Ishikawa (cell line): ENCODE measurements around the gene ABCC5.

Experiments used
- CEBPB ChIP-seq: IDR thresholded peaks from 2 replicates; pipeline ENCODE4 v1.6.1; 2012
- CREB1 ChIP-seq: IDR thresholded peaks from 2 replicates; pipeline ENCODE4 v1.6.1; 2012; ENCODE audit warnings: low read depth
- EGR1 ChIP-seq: IDR thresholded peaks from 2 replicates; pipeline ENCODE4 v1.6.1; 2012
- EP300 ChIP-seq: IDR thresholded peaks from 2 replicates; pipeline ENCODE4 v1.6.1; 2012; ENCODE audit warnings: borderline replicate concordance
- FOXM1 ChIP-seq: IDR thresholded peaks from 2 replicates; pipeline ENCODE4 v1.6.1; 2012; ENCODE audit warnings: low read depth, borderline replicate concordance
- NFIC ChIP-seq: IDR thresholded peaks from 2 replicates; pipeline ENCODE4 v1.6.1; 2012
- RAD21 ChIP-seq: IDR thresholded peaks from 2 replicates; pipeline ENCODE4 v1.6.1; 2012; ENCODE audit warnings: low read depth
- TAF1 ChIP-seq: IDR thresholded peaks from 2 replicates; pipeline ENCODE4 v1.6.1; 2012; ENCODE audit warnings: low read depth, mild to moderate bottlenecking
- TCF12 ChIP-seq: IDR thresholded peaks from 2 replicates; pipeline ENCODE4 v1.6.1; 2012; ENCODE audit warnings: low read depth
- TEAD4 ChIP-seq: IDR thresholded peaks from 2 replicates; pipeline ENCODE4 v1.6.1; 2012
- YY1 ChIP-seq: IDR thresholded peaks from 2 replicates; pipeline ENCODE4 v1.6.1; 2012; ENCODE audit warnings: low read depth
- ZBTB7A ChIP-seq: IDR thresholded peaks from 2 replicates; pipeline ENCODE4 v1.6.1; 2012; ENCODE audit warnings: low read depth
- TF ChIP-seq, protein P1 (sequence below): IDR thresholded peaks from 2 replicates; pipeline ENCODE4 v1.6.1; 2012; ENCODE audit warnings: low read depth, mild to moderate bottlenecking
- TF ChIP-seq, protein P2 (sequence below): IDR thresholded peaks from 2 replicates; pipeline ENCODE4 v1.6.1; 2012
- TF ChIP-seq, protein P3 (sequence below): IDR thresholded peaks from 2 replicates; pipeline ENCODE4 v1.6.1; 2012

The ABCC5 gene

DNA sequence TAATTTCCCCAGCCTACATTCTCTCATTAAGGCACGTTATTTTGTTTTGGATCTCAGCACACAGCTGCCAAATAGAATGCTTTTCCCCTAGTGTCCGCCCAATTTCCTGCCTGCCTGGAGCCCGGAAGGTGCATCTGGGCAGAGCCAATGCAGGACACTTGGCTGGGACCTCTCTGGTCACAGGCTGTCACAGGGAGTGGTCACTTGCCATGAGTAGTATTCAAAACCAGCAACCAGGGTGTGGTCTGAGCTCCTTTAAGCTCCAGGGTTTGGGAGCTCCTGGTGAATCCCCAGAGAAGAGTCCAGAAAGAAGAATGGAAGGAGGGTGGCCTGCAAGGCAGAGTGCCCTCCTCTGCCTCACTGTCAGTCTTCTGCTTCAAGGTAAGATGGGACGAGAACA lies 35.1 kb upstream of the ABCC5 start, which contains the start of gene HTR3C:
Gene HTR3C, plus strand, starts transcription at position 281 of the 400 bp plus-strand sequence. Its CDS starts 34 bp downstream, at position 315.
- no peak for TF ChIP-seq FOXM1
- TF ChIP-seq ZBTB7A, result no peak
- no peak for TF ChIP-seq EGR1
- TF ChIP-seq YY1, result no peak
- TF ChIP-seq CREB1, result no peak
- TF ChIP-seq EP300, result no peak
- TF ChIP-seq TCF12, result no peak
- TF ChIP-seq RAD21, result no peak
- TF ChIP-seq, protein P1, sequence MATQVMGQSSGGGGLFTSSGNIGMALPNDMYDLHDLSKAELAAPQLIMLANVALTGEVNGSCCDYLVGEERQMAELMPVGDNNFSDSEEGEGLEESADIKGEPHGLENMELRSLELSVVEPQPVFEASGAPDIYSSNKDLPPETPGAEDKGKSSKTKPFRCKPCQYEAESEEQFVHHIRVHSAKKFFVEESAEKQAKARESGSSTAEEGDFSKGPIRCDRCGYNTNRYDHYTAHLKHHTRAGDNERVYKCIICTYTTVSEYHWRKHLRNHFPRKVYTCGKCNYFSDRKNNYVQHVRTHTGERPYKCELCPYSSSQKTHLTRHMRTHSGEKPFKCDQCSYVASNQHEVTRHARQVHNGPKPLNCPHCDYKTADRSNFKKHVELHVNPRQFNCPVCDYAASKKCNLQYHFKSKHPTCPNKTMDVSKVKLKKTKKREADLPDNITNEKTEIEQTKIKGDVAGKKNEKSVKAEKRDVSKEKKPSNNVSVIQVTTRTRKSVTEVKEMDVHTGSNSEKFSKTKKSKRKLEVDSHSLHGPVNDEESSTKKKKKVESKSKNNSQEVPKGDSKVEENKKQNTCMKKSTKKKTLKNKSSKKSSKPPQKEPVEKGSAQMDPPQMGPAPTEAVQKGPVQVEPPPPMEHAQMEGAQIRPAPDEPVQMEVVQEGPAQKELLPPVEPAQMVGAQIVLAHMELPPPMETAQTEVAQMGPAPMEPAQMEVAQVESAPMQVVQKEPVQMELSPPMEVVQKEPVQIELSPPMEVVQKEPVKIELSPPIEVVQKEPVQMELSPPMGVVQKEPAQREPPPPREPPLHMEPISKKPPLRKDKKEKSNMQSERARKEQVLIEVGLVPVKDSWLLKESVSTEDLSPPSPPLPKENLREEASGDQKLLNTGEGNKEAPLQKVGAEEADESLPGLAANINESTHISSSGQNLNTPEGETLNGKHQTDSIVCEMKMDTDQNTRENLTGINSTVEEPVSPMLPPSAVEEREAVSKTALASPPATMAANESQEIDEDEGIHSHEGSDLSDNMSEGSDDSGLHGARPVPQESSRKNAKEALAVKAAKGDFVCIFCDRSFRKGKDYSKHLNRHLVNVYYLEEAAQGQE, result no peak
- TF ChIP-seq, protein P2, sequence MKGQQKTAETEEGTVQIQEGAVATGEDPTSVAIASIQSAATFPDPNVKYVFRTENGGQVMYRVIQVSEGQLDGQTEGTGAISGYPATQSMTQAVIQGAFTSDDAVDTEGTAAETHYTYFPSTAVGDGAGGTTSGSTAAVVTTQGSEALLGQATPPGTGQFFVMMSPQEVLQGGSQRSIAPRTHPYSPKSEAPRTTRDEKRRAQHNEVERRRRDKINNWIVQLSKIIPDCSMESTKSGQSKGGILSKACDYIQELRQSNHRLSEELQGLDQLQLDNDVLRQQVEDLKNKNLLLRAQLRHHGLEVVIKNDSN, result no peak
- TF ChIP-seq NFIC, result no peak
- TF ChIP-seq, protein P3, sequence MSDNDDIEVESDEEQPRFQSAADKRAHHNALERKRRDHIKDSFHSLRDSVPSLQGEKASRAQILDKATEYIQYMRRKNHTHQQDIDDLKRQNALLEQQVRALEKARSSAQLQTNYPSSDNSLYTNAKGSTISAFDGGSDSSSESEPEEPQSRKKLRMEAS, result no peak
- no peak for TF ChIP-seq TEAD4

DNA sequence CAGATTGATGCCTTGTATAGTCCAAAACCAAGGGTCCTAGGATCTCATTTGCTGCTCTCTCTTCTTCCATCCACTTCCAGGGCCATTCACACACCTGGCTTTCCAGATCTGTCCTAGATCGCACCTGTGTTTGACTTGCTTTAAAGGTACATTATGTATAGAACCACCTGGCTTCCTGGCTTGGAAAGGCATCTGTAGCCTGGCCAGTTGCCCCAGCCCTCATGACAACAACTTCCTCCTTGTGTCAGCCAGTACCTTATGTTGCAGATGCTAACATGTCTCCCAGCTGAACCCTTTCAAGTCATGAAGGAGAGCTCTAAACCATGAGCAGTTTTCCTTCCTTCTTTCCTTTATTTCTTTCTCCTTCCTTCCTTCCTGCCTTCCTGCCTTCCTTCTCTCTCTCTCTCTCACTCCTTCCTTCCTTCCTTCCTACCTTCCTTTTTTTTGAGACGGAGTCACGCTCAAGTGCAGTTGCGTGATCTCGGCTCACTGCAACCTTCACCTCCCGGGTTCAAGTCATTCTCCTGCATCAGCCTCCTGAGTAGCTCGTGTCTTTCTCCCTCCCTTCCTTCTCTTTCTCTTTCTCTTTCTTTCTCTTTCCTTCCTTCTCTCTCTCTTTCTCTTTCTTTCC lies 32.6 kb upstream of the ABCC5 start:
- TF ChIP-seq, protein P3, result no peak
- no peak for TF ChIP-seq YY1
- TF ChIP-seq, protein P2, result no peak
- no peak for TF ChIP-seq RAD21
- no peak for TF ChIP-seq TCF12
- TF ChIP-seq ZBTB7A, result no peak
- no peak for TF ChIP-seq CREB1
- no peak for TF ChIP-seq NFIC
- no peak for TF ChIP-seq FOXM1
- TF ChIP-seq, protein P1, result no peak
- TF ChIP-seq EP300, result no peak
- no peak for TF ChIP-seq TAF1
- no peak for TF ChIP-seq TEAD4
- TF ChIP-seq EGR1, result no peak
- no peak for TF ChIP-seq CEBPB

DNA sequence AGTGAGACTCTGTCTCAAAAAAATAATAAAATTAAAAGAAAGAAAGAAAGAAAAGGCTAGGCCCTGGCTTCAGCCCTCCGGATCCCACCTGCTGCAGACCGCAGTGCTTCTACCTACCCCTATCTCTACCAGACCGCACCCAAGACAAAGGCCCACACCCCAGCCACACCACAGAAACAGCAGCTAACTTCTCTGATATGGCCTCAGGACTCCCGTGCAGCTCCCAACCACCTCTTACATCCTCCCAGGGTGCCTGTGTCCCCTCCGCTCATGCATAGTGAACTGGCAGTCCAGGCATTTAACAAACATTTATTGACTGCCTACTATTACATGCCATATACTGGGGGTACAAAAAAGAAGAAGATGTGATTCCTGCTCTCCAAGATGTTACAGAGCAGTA lies 28.3 kb upstream of the ABCC5 start:
- TF ChIP-seq CEBPB (no peak), EGR1 (no peak), EP300 (no peak), TAF1 (no peak), TEAD4 (no peak), CREB1 (no peak), YY1 (no peak), ZBTB7A (no peak), TCF12 (no peak), RAD21 (no peak), FOXM1 (no peak), NFIC (no peak)
- TF ChIP-seq, protein P1, result no peak
- TF ChIP-seq, protein P3, result no peak
- TF ChIP-seq, protein P2, result no peak

DNA sequence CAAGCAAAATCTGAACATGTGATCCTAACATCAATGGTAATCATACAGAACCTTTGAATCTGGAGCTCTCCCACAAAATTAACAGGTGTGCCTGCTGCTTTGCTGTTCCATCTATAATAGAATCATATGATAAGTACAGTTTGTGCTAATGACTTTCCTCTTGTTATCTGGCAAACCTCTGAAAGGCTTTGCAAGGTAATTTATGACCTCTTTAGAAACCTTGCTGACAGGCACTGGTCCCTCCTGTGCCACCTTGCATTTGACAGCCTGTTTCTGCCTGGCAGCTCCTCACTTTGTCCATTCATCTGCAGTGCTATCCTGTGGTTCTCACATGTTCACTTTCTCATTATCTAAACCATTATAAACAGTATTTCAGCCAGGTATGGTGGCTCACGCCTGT lies 24.9 kb upstream of the ABCC5 start:
- no peak for TF ChIP-seq TCF12
- TF ChIP-seq TAF1, result no peak
- no peak for TF ChIP-seq YY1
- no peak for TF ChIP-seq RAD21
- TF ChIP-seq CEBPB, result no peak
- TF ChIP-seq, protein P2, result no peak
- TF ChIP-seq, protein P1, result no peak
- TF ChIP-seq ZBTB7A, result no peak
